ENCODE data around the gene SLC8A2. TPM values are rescaled to one million over a fixed set of nuclear protein-coding genes. Genes with fewer than 3 reads are reported as not detected.

Gene SLC8A2
- total and polyA plus RNA-seq, 11 donors: 0.08 to 0.67 (median 0.29) TPM; not detected in 4

DNA sequence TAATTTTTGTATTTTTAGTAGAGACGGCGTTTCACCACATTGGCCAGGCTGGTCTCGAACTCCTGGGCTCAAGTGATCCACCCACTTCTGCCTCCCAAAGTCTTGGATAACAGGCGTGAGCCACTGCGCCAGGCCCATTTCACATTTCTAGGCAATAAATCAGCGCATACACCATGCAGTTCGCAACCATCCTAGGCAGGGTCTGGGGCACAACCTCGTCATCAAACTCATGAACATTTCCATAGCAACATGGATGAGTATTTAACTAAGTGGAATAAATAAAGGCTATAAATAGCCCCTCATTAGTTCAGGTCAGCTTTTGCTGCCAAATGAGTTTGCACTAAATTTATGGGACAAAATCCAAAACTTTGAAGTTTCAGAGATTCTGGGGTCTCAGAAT lies 60.6 kb downstream of the SLC8A2 start:
- Histone ChIP-seq H3K36me3 (no peaks in the 10 kb centered on the region), H3K27me3 (peaks cover 3 to 40% (median 25%) of the 10 kb centered on the region in 9 donors), H3K4me3 (no peak overlapping the region), H3K27ac (no peak overlapping the region), H3K4me1 (no peaks in the 10 kb centered on the region), H3K9me3 (no peaks in the 10 kb centered on the region)
- TF ChIP-seq CTCF (IDR thresholded peaks at IDR 0.05): no peak
- TF ChIP-seq POLR2A (IDR thresholded peaks at IDR 0.05): no peak
- intact Hi-C loops (cut with DNase I): no loop called here
- no peak for DNase-seq
- WGBS, 4 donors: 74 to 83% (median 81%) methylated on average over 8 of the region's 8 CpGs
- ATAC-seq: no peak

- H3K4me3 ChIP-seq: no peak overlapping the region
- peaks cover 0 to 39% (median 19%) of the 10 kb centered on the region in 9 donors for H3K27me3 ChIP-seq
- no peak for ATAC-seq
- 86 to 93% (median 89%) methylated on average over 14 of the region's 14 CpGs for WGBS, 4 donors
- no peak overlapping the region for H3K27ac ChIP-seq
- no peaks in the 10 kb centered on the region for H3K4me1 ChIP-seq
- no peak for DNase-seq
- intact Hi-C loops (cut with DNase I): no loop called here
- no peaks in the 10 kb centered on the region for H3K36me3 ChIP-seq
- TF ChIP-seq CTCF (IDR thresholded peaks at IDR 0.05) (no peak), POLR2A (IDR thresholded peaks at IDR 0.05) (no peak)
- H3K9me3 ChIP-seq: no peaks in the 10 kb centered on the region
Measured at GRCh38 chr19:47408156-47408938, 63.3 kb downstream of the SLC8A2 start.

DNA sequence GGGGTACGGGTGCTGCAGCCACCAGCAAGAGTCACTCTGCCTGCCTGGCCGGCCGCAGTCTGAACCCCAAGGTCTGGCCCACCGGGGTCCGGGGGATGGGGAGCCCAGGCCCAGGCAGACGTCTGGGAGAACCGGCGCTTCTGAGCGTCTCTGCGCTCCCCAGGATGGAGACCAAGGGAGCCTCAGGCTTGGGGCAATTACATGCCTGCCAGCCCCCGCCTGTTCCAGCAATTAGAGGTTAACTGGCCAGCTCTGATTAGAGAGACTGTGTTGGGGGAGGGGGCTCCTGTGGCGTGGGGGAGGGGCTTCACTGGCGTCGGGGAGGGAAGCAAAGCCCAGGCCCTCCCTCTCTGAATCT lies 64.3 kb downstream of the SLC8A2 start:
- H3K4me3 ChIP-seq: no peak overlapping the region
- H3K36me3 ChIP-seq: no peaks in the 10 kb centered on the region
- H3K27me3 ChIP-seq: peaks cover 0 to 37% (median 22%) of the 10 kb centered on the region in 9 donors
- no peak for ATAC-seq
- no peak for DNase-seq
- H3K9me3 ChIP-seq: no peaks in the 10 kb centered on the region
- intact Hi-C loops (cut with DNase I): no loop called here
- 15 to 26% (median 23%) methylated on average over 12 to 14 of the region's 14 CpGs for WGBS, 4 donors
- TF ChIP-seq POLR2A (IDR thresholded peaks at IDR 0.05): no peak
- no peak for TF ChIP-seq CTCF (IDR thresholded peaks at IDR 0.05)
- H3K27ac ChIP-seq: no peak overlapping the region
- no peaks in the 10 kb centered on the region for H3K4me1 ChIP-seq

DNA sequence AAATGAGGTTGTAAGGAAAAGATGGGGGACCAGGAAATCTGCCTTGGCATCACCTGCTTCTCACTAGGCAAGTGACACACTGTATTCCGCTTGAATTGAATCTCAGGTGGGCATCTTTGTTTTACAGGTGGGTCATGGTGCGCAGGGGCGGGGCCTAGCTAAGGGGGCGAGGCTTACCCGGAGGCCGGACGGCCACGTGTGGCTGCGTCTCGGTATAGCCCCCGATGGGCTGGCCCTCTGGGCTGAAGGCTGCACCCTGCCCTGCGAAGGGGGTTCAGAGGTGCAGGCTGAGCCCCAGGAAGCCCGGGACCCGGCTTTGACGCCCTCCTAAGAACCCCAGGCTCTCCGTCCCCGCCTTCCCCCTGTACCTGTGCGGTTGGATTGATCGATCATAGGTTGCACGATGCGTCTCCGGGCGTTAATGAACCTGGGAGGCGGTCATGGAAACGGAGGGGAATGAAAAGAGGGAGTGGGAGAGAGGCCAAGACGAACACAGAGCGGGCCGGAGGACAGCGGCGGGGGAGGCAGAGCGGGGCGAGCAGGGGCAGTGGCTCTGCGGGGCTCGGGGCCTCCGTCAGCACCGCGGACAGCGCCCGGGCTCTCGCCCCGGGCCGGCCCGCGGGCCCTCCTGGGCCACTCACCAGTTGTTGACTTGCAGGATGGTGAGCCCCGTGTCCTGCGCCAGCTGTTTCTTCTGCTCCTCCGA lies 64.8 kb downstream of the SLC8A2 start:
- no peaks in the 10 kb centered on the region for H3K36me3 ChIP-seq
- DNase-seq: no peak
- no peaks in the 10 kb centered on the region for H3K4me1 ChIP-seq
- H3K27ac ChIP-seq: no peak overlapping the region
- WGBS, 4 donors: 12 to 26% (median 21%) methylated on average over 39 to 47 of the region's 47 CpGs
- no peak for TF ChIP-seq CTCF (IDR thresholded peaks at IDR 0.05)
- no peak for TF ChIP-seq POLR2A (IDR thresholded peaks at IDR 0.05)
- no peak overlapping the region for H3K4me3 ChIP-seq
- intact Hi-C loops (cut with DNase I): no loop called here
- no peaks in the 10 kb centered on the region for H3K9me3 ChIP-seq
- peak in 3 of 4 donors; percentile 32 to 75 (median 73) for ATAC-seq
- peaks cover 0 to 33% (median 22%) of the 10 kb centered on the region in 9 donors for H3K27me3 ChIP-seq
